DMS153 treated with DMSO at 0.1 percent for 48 hours (cell line): ENCODE results near the gene EHD3.
A peak's percentile ranks its signal among the peaks of the same experiment; 100 is the strongest.

Source experiments
- DNase-seq: peaks from one replicate; lab custom pipeline; 2025; ENCODE audit not compliant: unreplicated experiment; lab: John Stamatoyannopoulos, UW

EHD3 gene

DNA sequence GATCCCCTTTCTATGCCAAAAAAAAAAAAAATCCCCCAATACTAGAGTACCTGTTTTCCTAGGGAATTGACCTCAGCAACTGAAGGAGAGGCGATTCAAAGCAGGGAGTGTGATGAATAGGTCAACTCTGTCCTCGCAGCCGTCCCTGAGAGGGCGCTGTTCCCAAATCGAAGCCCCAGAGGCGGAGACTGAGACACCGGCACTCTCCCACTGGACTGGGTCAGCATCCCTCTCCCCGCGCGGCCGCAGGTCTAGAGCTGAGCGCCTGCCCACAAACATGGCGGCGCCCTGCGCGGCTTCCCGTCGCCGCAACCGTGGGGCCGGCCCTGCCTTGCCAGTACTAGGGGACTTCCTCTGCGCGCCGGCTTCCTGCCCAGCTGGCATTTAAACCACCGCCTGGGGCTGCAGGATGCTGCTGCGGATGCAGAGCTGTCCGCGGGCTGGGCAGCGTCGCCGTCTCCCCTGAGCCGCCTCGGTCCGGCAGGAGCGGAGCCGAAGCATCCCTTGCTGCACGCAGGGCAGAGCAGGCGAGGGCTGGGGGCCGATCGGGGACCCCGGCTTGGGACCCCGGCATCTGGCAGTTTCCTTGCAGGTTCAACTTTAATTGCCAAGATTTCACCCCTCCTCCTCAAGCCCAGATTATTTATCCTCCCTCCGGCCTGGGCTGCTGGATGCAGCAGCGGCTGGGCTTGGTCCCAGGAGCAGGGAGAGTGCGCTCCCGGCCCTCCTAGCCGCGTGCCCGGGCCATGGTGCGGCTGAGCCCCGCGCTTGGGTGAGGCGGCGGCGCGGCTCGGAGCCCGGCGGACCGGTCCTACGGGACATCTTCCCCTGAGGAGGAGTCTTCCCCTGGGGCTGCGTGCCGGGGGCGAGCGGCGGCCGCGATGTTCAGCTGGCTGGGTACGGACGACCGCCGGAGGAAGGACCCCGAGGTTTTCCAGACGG, at the start of gene EHD3:
Gene EHD3 (plus strand): TSS at position 412 of the 942 bp plus-strand sequence. CDS start 470 bp downstream, at position 882.
- peak; percentile 80 for DNase-seq

DNA sequence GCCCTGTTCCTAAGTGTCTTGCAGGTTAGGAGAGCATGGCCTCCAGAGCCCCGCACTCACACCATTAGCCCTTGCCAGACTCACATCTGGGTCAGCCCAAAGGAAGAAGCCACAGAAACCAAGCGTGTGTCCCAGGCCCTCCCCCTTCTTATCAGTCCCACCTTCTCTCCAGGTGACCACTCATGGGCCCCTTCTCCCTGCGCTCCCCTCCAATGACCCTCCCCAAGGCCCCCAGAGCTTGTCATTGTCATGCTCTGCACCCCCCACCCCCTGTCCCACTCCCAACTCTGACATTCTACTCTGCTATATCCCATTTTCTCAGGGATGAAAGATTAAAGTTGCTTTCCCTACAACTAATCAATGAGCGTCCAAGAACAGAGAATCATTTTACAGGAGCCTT, 46.8 kb upstream of the EHD3 start:
- no peak for DNase-seq

- no peak for DNase-seq
Measured at GRCh38 chr2:31188131-31188530, 45.8 kb upstream of the EHD3 start.

- no peak for DNase-seq
Measured at GRCh38 chr2:31189141-31189540, 44.8 kb upstream of the EHD3 start.

- DNase-seq = no peak
Measured at GRCh38 chr2:31190188-31190587, 43.8 kb upstream of the EHD3 start.

GRCh38 chr2:31191931-31192330, 42.0 kb upstream of the EHD3 start:
- DNase-seq = no peak

GRCh38 chr2:31192396-31192795, 41.6 kb upstream of the EHD3 start:
- no peak for DNase-seq

GRCh38 chr2:31192851-31193392, 41.0 kb upstream of the EHD3 start:
- DNase-seq = no peak

DNA sequence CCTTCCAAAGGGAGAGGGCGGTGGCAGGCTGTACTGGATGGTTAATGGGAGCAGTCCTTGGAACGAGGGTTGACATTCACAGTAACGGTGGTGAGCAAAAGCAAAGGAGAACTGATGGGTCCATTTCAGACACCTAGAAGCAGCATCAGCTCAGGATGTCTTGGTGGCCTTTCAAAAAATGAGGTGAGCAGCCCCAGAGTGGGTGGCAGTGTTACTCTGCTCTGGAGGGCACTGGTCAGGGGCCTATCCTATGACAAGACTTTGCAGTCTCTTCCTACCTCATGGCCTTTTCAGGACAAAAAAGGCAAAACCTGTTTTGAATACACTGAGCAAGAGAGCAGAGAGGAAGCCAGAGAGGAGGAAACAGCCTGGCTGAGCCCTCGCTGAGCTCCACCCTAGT, 40.1 kb upstream of the EHD3 start:
- no peak for DNase-seq

- DNase-seq = no peak
Measured at GRCh38 chr2:31196622-31197021, 37.3 kb upstream of the EHD3 start.

GRCh38 chr2:31197166-31197565, 36.8 kb upstream of the EHD3 start:
- no peak for DNase-seq

DNA sequence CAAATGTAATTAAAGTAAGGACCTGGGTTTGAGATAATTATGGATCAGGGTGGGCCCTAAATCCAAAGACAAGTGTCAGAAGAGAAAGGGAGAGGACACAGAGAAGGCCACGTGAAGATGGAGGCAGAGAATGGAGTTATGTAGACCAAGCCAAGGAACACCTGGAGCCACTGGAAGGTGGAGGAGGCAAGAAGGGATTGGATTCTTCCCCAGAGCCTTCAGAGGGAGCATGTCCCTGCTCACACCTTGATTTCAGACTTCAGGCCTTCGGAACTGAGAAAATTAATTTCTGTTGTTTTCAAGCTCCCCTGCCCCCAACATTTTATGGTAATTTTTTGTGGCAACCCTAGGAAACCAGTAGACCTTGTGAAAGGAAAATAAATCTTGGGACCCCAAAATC, 36.3 kb upstream of the EHD3 start:
- no peak for DNase-seq

DNA sequence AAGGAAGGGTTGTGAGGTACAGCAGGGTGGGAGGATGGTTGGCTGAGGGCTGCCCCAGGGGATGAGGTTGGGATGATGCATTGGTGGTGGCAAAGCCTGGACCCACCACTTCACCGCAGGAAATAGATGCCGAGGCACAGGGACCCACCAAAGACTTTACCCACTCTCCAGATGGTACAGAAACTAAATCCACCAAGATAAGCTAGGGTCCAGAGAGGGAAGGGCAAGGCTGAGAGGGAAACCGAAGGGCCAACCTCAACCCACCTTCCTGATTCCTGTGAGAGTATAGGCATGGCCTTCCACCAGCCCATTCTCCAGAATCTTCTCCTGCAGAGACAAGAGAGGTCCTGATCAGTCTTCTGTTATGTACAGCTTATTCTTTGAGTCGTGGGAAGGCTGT, 34.7 kb upstream of the EHD3 start:
- no peak for DNase-seq

DNA sequence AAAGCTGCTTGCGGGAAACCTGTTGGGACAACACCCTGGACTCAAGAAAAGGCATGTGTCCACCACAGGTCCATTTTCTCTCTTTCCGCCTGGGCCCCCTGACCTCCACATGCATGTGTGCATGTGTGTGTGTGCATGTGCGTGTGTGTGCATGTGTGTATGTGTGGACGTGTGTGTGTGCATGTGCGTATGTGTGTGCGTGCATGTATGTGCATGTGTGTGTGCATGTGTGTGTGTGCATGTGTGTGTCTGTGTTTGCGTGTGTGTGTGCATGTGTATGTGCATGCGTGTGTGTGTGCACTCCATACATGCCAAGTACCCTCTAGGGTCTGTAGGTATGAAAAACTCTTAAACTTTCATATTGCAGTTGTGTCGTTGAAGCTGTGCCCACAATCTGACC, 33.0 kb upstream of the EHD3 start:
- no peak for DNase-seq

DNA sequence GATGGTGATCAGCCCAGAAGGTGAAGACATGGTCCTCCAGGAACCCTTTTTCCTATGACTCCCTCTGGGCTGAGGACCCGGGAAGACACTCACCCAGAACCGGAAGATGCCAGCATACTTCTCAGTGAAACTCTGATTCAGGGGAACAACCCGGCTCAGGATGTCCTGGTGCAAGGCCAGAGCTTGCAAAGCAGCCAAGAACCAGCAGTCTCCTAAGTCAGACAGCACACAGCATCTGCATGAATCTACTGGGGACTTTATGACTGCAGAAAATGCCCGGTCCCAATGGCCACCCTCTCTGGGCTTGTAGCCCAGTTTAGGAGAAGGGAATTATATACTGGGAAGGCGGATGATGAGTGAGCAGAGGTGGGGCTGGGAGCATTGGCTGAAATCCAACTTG, 31.9 kb upstream of the EHD3 start:
- no peak for DNase-seq

DNA sequence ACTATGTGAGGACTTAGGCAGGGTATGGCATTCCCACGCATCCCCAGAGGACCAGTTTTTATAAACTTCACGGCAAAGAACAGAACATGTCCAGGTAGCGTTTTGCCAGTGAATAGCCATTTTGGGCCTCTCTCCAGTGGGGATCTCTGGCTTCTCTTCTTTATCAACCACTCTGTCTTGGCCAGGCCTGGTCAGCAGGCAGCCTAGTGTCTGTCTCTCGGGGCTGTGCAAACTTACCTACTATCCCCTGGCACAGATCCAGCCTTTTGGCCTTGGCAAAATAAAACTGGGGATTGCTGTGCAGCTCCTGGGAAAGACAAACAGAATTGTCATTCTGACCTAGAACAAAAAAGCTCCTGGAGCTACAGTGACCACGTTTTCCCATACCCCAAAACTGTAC, 31.1 kb upstream of the EHD3 start:
- no peak for DNase-seq

DNA sequence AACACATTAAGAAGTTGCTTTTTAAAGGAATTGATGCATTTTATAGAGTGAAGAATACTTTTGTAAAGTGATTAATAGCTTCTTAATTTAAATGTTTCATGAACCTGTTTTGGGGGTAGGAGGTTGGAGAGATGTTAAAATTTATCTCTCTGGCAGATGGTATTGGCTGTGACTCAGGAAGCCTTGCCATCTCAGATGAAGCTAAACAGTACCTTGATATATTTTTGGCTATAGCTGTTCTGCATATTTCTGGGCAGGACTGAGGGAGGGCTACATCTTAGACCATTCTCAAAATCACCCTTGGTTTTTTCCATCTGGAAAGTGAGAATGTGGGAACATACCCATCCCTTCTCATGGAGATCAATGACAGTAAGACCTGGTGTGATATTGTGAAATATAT, 30.0 kb upstream of the EHD3 start:
- DNase-seq = no peak

- DNase-seq = no peak
Measured at GRCh38 chr2:31204783-31205182, 29.2 kb upstream of the EHD3 start.

DNA sequence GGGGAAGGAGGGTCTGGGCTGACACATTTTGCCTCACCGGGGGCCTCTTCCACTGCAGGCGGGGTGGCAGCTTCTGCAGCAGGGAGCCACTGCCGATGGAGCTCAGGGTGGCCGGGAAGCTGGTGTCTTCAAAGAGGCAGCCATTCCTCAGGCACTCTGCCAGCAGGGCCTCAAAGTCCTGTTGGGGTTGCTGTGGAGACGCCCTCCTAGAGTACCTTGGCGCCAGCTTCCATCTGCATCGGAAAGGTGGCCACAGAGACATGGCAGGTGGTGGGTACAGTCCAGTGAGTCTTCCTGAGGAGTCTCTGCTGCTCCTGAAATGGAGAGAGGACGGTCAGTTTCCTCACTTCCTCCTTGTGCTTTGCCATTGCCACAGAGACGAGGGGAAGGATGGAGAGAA, 28.8 kb upstream of the EHD3 start:
- DNase-seq = no peak

- DNase-seq = no peak
Measured at GRCh38 chr2:31205613-31206012, 28.3 kb upstream of the EHD3 start.

DNA sequence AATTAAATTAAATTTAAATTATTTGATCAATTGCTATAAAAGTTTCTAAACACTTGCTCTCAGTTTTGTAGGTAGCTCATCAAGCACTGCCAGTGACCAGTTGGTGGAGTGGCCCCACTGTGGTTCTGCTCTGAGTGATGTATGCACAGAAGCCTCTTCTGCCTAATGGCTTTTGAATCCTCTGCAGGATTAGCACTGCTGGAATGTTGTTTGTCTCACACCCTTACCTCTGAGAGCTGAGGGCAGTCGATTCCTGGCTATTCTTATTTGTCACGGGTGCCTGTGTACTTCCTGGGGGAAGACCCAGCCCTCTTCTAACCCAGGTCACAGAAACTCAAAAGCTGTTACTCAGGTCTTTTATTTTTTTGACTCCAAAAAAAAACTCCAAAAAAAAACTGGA, 26.2 kb upstream of the EHD3 start:
- DNase-seq = no peak

DNA sequence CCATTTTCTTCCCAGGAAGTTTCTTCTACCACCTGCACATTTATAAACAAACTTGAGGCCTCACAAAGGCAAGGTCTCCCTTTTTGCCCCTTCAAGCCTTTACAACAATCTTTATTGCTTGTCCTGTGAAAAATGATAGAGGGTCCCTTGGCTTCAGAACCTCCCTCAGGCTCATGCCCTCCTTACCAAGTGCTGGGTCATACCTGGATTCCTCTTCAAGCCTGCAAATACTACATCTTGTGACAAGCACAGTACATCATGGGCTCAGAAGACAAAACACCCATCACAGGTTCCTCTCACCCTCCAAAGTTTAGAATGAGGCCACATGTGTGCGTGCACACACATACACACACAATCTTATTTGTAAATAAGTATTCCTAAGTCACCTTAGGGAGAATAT, 25.7 kb upstream of the EHD3 start:
- DNase-seq = no peak
